NCI-H526 treated with DMSO at 0.1 percent for 48 hours (cell line): Measurements from ENCODE around the gene HAGHL.
"Not testable (repeated sequence)": the region's sequence is repeated elsewhere in the genome, so short reads cannot be mapped to it uniquely, and the experiment has no call there.

Experiments
- DNase-seq: peaks from one replicate; lab custom pipeline; 2025; lab: John Stamatoyannopoulos, UW

The HAGHL gene

GRCh38 chr16:708019-708418, 18.9 kb upstream of the HAGHL start:
- DNase-seq = no peak

- no peak for DNase-seq
Measured at GRCh38 chr16:708959-709358, 17.9 kb upstream of the HAGHL start.

DNA sequence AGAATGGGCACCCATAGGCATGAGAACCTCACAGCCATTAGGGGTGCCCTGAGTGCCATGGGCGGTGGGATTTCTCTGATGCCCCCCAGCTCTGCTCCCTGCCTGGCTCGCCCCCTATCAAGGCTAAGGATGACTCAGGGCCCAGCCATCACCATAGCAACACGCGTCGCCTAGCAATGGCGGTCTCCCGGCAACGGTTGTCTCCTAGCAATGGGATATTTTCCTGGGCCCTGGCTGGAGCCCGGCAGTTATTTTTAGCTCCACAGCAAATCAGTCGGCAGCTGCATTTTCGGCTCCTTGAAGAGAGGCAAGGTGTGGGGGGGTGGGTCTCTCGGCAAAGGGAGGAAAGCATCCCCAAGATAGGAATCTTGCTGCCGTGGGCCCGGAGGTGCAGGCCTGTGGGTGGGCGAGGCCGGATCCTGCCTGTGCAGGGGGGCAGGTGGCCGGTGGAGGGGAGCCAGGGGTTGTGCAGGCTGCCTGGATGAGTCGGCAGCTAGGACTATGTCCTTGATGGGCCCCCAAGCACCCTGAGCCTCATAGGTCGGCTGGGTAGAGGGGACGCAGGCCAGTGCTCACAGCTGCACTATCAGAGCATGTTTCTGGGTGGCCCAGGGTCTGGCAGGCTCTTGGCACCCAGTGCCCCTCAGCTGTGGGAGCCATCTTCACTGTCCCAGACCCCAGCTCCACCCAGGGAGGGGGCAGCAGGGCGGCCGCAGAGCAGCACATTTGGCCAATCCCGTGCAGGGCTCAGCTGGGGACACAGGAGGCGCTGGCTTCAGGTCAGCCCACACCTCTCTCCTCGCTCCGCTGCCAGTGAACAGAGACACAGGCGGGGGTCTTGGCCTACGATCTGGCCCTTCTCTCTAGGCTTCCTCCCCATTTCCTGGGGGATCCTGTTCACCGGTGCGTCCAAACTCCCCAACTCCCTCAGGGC, 17.1 kb upstream of the HAGHL start:
- DNase-seq = peak; percentile 22

- no peak for DNase-seq
Measured at GRCh38 chr16:710500-711075, 16.3 kb upstream of the HAGHL start.

- no peak for DNase-seq
Measured at GRCh38 chr16:711084-711483, 15.8 kb upstream of the HAGHL start.

DNA sequence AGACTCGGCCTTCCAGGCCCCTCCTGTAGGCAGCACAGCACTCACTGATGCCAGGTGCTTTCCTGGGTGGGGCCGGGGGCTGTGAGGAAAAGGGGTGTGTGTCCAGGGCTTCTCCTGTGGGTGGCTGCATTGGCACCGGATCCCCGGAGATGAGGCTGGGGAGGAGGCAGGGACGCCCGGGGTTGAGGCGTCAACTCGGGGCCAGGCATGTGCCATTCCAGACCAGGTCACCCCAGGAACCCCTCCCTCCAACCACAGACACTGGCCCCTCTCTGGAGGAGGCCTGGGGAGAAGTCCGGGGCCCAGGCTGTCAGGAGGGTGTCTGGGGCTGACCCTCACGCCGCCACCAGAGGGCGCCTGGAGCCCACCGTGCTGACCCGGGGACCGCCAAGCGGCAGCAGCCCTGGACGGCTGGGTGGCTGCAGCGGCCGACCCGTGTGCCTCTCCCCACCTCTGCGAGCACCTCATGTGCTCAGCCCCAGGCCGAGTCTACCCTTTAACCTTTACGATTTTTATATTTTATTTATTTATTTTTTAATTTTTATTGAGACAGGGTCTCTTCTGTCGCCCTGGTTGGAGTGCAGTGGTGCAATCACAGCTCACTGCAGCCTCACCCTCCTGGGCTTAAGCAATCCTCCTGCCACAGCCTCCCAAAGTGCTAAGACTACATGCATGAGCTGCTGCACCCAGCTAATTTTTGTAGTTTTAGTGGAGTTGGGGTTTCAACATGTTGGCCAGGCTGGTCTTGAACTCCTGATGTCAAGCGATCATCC, 15.2 kb upstream of the HAGHL start:
- no peak for DNase-seq

- not testable (repeated sequence) for DNase-seq
Measured at GRCh38 chr16:712740-713250, 14.1 kb upstream of the HAGHL start.

GRCh38 chr16:714079-714478, 12.8 kb upstream of the HAGHL start:
- DNase-seq = no peak

DNA sequence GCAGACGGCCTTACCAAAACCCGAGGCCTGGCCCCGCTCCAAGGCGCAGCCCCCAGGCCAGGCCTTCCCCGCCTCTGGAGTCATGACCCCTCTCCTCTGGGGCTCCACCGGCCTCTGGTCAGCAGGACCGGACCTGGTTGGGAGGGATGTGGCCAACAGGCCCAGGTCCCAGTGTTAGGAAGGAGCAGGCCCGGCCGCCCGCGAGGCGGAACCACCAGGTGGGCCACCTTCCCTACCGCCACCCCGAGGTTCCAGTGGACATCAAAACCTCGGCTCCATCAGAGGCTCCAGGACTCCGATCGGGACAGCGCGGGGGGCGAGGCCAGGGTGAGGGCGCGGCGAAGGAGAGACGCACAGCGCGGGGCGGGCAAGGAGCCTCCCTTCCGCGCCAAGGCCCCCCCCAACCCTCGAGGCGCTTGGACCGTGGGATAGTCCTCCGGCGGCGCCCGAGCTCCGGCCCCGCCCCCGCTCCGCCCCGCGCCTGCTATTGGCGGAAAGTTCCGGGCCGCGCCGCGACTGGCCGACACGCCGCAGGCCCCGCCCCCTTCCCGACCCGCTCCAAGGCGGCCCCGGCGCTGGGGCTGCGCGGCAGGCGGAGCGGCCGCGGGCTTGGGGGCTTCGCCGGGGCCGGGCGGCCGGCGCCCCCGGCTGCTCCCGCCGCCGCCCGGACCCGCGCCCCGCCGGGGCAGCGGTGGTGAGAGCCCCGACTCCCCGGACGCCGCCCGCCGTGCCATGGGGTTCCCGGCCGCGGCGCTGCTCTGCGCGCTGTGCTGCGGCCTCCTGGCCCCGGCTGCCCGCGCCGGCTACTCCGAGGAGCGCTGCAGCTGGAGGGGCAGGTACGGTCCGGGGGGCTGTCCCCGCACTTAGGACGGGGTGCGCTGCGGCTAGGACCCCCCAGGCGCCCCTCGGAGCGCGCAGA, 12.1 kb upstream of the HAGHL start, which contains the start of gene METRN:
TSS of gene METRN (plus strand) at position 561 of the 919 bp plus-strand sequence. CDS start at position 733, 172 bp downstream.
- DNase-seq = peak; percentile 19

DNA sequence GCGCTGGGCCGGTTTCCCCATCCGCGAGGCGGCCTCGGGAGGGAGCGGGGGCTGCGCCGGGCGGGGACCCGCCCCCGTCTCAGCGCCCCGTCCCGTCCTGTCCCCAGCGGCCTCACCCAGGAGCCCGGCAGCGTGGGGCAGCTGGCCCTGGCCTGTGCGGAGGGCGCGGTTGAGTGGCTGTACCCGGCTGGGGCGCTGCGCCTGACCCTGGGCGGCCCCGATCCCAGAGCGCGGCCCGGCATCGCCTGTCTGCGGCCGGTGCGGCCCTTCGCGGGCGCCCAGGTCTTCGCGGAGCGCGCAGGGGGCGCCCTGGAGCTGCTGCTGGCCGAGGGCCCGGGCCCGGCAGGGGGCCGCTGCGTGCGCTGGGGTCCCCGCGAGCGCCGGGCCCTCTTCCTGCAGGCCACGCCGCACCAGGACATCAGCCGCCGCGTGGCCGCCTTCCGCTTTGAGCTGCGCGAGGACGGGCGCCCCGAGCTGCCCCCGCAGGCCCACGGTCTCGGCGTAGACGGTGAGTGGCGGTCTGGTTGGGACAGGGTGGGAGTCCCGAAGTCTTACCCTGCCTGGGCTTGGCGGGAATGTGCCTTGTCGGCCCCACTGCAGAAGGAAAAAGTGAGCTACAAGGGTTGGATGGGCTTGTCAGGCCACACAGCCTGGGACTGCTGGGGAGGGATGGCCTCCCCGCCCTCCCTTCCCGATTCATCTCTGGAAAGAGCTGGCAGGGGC, 11.3 kb upstream of the HAGHL start:
- no peak for DNase-seq

- no peak for DNase-seq
Measured at GRCh38 chr16:716200-716568, 10.7 kb upstream of the HAGHL start.

- no peak for DNase-seq
Measured at GRCh38 chr16:716768-717325, 10.1 kb upstream of the HAGHL start.

DNA sequence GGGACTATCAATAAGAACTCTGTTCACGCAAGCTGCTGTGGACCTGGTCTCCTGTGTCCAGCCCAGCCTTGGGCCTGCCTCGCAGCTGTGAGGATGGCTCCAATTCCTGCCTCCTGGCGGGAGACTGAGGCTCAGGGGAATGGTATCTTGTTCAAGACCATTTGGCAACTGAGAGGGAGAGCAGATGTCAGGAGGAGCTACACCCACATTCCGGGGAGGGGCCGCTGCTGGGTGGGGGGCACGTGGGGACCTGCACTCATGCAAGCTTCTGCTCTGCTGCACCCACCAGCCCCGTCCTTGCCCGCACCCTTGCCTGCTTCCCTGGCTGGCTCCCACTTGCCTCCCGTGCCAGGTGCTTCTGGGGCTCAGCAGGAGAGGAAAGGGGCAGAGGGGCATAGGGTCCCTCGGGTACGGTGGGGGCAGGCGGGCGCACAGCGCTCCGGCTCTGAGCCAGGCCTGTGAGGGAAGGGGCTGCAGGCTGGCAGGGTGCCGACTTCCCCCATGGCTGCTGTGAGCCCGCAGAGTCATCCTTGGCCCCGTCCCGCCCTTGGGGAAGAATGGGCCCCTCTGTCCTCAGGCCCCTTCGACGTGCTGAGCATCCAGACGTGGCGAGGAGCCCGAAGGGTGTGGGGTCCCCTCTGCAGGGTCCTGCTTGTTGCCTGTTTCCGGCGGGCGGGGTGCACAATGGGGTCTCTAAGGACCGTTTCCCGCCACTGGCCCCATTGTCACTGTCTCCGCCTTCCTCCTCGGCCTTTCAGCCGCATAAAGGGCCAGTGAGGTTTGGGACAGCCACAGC, 9.3 kb upstream of the HAGHL start:
- no peak for DNase-seq

- no peak for DNase-seq
Measured at GRCh38 chr16:718389-718788, 8.5 kb upstream of the HAGHL start.

- no peak for DNase-seq
Measured at GRCh38 chr16:718922-719321, 8.0 kb upstream of the HAGHL start.

DNA sequence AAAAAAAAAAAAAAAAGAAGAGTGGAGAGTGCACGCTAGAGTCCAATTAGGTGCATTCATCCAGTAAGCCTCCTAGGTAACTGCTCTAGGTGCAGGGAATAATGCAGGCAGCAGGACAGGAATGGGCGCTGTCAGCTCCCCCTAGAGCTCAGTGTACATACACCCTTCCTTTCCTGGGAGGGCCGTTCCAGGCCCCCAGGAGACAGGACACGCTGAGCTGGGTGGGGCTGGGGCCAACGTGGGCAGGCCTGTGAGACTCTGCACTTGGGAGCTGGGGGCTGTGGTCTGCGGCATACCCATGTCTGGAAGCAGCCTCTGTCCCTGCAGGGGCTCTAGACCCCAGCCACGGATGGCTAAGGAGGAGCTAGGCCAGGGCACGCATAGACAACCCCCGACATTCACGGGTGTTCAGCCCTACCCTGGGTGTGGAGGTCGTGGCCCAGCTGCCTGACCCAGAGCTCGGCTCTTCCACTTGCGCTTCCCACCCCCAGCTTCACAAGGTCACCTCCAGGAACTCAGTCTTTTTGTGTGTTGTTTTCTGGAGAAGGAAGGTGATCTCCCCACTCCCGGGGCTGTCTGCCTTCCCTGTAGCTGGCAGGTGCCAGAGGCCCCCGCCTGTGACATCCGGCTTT, 7.0 kb upstream of the HAGHL start:
- DNase-seq = no peak

DNA sequence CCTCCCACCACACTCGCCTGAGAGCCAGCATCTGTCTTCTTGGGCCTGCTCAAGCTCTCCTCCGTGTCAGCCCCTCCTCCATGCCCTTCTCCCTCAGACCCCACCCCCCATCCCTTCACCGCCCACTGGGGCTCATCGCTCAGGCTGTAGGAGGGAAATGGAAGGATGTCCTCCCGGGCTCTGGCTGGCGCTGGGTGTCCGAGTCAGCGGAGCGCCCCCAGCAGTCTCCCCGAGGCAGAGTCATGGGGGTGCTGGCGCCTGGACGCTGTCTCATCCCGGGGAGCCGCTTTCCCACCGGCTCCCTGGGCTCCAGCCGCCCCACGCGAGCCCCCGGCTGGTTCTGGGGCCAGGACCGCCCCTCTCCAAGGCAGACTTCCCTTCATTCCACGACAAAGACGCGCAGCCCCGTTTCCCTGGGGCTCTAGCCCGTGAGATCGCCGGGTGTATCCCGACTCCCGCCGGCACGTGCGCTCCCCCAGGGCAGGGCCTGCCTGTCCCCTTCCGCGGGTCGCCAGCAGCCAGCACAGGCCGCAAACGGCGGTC, 6.4 kb upstream of the HAGHL start:
- DNase-seq = no peak

DNA sequence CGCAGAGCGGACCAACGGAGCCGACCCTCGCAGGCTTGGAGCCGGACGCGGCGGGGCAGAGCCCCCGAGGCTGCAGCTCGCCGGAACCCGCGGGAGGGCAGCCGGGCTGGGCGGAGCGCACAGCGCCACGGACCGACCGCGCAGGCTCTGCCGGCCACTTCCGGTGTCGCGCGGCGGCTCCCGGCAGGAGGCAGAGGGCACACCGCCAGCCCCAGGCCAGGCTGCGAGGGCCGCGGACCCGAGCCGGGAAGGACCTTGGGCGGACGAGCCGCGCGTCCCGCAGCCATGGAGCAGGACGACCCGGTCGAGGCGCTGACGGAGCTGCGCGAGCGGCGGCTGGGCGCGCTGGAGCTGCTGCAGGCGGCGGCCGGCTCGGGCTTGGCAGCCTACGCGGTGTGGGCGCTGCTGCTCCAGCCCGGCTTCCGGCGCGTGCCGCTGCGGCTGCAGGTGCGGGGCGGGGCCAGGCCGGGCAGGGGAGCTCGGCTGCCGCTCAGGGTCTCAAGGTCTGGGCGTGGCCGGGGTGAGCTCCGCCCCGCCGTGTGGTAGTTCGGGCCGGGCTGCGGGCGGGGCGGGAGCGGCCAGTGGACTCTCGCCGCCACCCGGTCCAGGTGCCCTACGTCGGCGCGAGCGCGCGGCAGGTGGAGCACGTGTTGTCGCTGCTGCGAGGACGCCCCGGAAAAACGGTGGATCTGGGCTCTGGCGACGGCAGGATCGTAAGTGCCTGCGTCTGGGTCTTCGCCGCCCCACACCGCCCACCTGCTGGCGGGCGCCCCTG, 5.7 kb upstream of the HAGHL start, which contains the start of gene ANTKMT:
TSS of gene ANTKMT (plus strand) at position 157 of the 775 bp plus-strand sequence. CDS start at position 286, 129 bp downstream.
- peak; percentile 30 for DNase-seq
